MG63 (cell line): ENCODE data around the gene KLHL26. TPM values are rescaled to one million over a fixed set of nuclear protein-coding genes. Genes with fewer than 3 reads are reported as not detected.

ENCODE experiments used
- total RNA-seq: library from RNA; depleted of rRNA; stranded (reverse); fragments of >200 nt; shearing (Covaris generic); gene quantifications from 2 replicates; pipeline ENCODE4 v1.2.3, GENCODE V29; 2014; ENCODE audit warnings: low replicate concordance; rRNA removed

The KLHL26 gene
- total RNA-seq, 1 experiment from 2014 or later = 8.6 TPM

Other genes starting within 250 kb of the KLHL26 start
- gene LRRC25, start 239.4 kb upstream of the KLHL26 start, total RNA-seq = not detected in 2 replicates
- 187 and 203 TPM in 2 replicates for gene SSBP4, start 217.6 kb upstream of the KLHL26 start, total RNA-seq
- 0.40 and 4.4 TPM in 2 replicates for gene ISYNA1, start 198.9 kb upstream of the KLHL26 start, total RNA-seq
- 12.2 and 22.1 TPM in 2 replicates for gene ELL, start 115.0 kb upstream of the KLHL26 start, total RNA-seq
- 291 and 381 TPM in 2 replicates for gene FKBP8, start 93.5 kb upstream of the KLHL26 start, total RNA-seq
- gene KXD1, start 79.2 kb upstream of the KLHL26 start, total RNA-seq = 140 and 145 TPM in 2 replicates
- gene UBA52, start 65.2 kb upstream of the KLHL26 start, total RNA-seq = 457 and 1,435 TPM in 2 replicates
- 127 and 179 TPM in 2 replicates for gene REX1BD, start 48.2 kb upstream of the KLHL26 start, total RNA-seq
- 6.6 and 16.9 TPM in 2 replicates for gene CRLF1, start 30.2 kb upstream of the KLHL26 start, total RNA-seq
- 0.36 TPM in 1 of 2 replicates, not detected in the other for gene TMEM59L, start 24.2 kb upstream of the KLHL26 start, total RNA-seq
- 2.4 and 3.6 TPM in 2 replicates for gene CRTC1, start 46.7 kb downstream of the KLHL26 start, total RNA-seq
- gene COMP, start 154.3 kb downstream of the KLHL26 start, total RNA-seq = 0.30 and 0.66 TPM in 2 replicates
- 66.0 and 80.2 TPM in 2 replicates for gene UPF1, start 194.9 kb downstream of the KLHL26 start, total RNA-seq